ENCODE results near the gene JADE1.

Gene JADE1

GRCh38 chr4:128810331-128810870, 901 bp downstream of the JADE1 start:
- peak in 2 of 3 experiments; percentile 3 to 5 for DNase-seq (ENCODE audit: low read depth in 2 of 3, low spot score in 2 of 3)

DNA sequence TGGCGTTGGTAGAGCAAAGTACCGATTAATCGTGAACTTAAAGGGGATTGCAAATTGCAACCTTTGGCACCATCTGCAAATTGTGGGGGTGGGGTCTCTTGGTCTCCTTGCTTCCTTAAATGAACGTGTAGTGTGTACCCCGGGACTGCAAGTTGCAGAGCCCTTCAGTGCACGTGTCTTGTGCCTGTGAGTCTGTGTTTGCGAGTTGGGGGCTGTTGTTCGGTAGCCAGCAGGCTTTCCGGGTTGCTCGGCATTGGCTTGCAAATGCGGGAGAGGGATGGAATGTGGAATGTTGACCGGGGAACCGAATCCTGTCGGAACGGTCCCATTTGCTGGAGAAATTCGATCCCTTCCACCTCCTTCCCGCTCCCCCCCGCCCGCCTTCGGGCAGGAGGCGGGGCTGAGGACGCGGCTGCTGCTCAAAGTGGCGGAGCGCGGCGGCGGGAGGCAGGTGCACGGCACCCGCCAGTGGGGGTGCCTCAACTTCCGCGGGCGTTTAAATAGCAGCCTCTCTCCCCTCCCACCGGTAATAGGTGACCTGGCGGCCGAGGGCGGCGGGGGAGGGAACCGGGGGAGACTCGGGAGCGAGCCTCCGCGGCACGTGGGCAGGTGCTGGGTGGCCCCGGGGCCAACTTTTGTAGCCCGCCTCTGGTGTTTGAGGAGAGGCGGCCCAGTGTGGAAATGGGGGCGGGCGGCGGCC, 1.5 kb downstream of the JADE1 start:
- peak; percentile 51 to 59 (median 57) for DNase-seq (ENCODE audit: low read depth in 2 of 3, low spot score in 2 of 3)

DNA sequence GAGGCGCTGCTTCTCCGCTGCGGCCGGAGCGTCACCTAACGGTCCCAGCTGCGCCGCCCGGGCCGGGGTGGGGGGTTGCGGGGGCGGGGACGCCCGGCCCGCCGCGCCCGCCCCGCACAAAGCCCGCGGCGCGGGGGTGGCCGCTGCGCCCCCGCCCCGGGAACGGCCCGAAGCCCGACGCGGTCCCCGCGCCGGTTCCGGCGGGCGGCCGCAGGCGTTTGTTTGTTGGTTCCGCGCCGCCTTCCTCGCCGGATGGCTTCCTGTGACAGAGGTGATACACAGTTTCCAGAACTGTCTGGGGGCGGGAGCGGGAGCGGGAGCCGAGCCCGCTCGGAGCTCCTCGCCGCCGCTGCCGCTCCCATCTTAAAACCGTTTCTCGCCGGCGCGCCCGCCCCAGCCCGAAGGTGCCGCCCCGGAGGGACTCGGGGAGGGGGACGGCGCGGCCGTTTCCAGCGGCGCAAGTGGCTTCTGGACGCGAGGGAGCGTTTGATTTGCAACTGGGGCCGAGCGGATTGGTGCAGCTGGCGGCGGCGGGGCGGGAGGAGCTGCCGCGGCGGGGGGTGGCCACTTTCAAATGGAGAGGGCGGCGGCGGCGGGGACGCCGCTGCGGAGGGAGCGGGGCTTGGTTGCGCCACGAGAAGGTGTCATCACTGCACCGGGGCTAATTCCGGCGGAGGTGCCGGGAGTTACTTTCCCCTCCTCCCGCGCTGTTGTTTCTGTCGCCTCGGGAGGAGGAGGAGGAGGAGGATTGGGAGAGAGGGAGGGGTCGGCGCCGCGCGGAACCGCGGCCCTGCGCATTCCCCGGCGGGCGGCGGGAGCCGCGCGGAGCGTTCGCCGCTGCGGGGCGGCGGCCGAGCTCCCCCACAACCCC, 2.3 kb downstream of the JADE1 start:
- DNase-seq (ENCODE audit: low read depth in 2 of 3, low spot score in 2 of 3), result peak; percentile 61 to 70 (median 67)

GRCh38 chr4:128812442-128813235, 3.1 kb downstream of the JADE1 start:
- peak in 1 of 3 experiments; percentile 17 for DNase-seq (ENCODE audit: low read depth in 2 of 3, low spot score in 2 of 3)

- DNase-seq (ENCODE audit: low read depth in 2 of 3, low spot score in 2 of 3), result no peak
Measured at GRCh38 chr4:128813965-128814364, 4.5 kb downstream of the JADE1 start.

- DNase-seq (ENCODE audit: low read depth in 2 of 3, low spot score in 2 of 3), result no peak
Measured at GRCh38 chr4:128818442-128818841, 8.9 kb downstream of the JADE1 start.

- no peak for DNase-seq (ENCODE audit: low read depth in 2 of 3, low spot score in 2 of 3)
Measured at GRCh38 chr4:128819082-128819742, 9.7 kb downstream of the JADE1 start.

GRCh38 chr4:128820671-128821070, 11.2 kb downstream of the JADE1 start:
- no peak for DNase-seq (ENCODE audit: low read depth in 2 of 3, low spot score in 2 of 3)

- DNase-seq (ENCODE audit: low read depth in 2 of 3, low spot score in 2 of 3), result no peak
Measured at GRCh38 chr4:128821151-128821550, 11.7 kb downstream of the JADE1 start.

DNA sequence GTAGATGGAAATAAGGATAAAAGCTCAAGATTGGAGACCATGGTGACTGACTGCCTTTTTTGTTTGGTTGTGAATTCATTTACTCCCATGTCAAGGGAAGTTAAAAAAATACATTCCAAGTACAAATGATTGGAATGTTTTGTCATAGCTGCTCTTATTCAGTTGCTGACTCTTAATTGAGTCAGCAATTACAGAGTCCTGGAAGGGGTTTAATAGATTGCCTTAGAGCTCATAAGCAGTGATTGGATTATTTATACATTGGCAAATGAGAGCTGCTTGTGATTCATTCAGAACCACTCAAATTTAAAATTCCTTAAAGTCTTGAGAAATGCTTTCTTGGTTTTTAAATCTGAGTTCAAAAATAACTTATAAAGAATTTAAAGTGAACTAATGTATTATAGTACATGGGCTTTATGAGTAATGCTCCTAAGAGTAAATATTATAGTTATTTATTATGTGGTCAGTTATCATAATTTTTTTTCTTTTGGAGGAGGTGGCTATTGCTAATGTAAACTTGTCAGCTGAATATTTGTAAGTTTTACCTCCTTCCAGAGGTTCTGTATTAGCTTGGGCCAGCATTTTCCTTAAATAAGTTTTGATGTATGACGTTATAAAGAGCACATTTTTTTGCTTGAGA, 13.6 kb downstream of the JADE1 start:
- no peak for DNase-seq (ENCODE audit: low read depth in 2 of 3, low spot score in 2 of 3)

DNA sequence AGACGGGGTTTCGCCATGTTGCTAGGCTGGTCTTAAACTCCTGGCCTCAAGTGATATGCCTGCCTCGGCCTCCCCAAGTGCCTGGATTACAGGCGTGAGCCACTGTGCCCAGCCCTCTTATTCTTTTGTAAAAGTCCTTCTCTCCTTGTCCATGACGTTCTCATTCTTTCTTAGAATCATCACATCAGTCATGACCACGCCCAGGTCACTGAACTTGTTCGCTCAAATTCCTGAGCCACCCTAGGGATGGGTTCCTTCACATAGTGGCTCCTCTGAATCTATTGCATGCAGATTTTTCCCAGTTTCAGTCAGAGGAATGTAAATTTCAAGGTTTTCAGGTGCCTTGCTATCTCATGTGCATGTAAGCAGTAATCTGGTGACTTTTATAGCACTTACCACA, 15.7 kb downstream of the JADE1 start:
- DNase-seq (ENCODE audit: low read depth in 2 of 3, low spot score in 2 of 3), result no peak

DNA sequence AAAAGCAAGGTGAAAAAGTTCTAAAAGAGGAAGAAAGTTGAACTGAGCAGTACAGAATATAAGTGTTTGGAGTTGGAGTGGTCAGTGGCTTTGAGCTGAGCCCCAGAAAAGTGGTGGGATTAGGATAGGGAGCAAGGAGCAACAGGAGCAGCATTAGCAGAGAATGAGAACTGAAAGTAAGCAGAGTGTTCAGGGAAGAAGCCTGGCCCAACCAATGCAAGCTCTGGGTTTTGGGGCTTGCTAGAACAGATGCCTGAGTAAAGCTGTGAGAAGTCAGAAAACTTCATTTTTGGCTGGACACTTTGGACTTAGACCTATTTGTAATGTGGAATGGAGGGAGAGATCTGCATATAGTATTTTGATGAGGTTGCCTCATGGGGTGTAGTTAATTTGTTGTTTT, 17.8 kb downstream of the JADE1 start:
- no peak for DNase-seq (ENCODE audit: low read depth in 2 of 3, low spot score in 2 of 3)

DNA sequence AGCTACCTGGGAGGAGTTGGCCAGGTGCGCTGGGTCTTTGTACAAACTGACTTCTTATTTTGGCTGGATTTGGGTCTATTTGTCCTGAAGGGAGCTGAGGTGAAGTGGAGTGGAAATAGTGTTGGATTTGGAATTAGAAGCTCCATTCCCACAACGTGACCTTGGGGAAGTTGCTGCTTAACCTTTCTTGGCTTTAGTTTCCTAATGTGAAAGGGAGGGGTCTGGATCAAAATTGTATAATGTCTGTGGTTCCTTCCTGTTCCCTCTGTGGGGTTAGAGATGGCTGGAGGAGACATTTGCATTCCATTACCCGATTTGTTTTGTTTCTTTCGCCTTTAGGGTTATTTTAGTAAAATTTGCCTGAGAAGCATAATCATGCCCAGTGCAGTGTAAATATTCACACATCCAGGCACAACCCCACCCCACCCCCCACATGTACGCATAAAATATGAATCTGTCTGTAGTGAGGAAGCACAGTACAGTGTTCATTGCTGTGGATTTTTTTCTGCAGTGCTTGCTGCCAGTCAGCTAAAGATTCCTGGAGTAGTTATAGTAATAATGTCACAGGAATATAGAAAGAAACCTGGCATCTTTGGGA, 21.5 kb downstream of the JADE1 start:
- DNase-seq (ENCODE audit: low read depth in 2 of 3, low spot score in 2 of 3), result no peak

DNA sequence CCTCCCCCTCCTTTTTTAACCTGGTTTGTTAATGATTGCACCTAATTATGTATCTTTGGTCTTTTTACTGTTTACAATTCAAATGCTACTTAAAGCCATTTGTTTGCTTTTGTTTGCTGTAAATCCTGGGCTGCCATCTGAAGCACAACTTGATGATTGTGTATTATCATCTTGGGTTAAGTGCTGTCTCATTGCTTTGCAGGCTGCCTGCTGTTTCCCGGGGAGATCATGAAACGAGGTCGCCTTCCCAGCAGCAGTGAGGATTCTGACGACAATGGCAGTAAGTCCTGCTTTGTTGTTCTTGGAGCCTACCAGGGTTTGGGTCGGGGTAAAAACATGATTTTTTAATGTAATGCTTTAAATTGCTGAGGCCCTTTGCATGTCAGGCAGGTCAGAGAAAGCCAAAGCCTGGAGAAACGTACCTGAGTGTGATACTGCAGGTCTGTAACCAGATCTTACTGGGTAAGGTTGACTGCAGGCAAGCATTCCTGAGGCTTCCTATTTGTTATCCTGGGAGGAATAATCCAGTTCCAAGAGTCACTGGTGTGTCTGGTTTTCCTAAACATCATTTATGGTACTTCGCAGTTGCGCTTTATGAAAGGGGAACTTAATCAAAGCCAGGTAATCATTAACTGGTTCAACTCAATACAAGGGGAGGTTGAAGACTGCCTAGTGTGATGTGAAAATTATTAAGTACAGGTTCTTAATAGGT, 22.2 kb downstream of the JADE1 start:
- DNase-seq (ENCODE audit: low read depth in 2 of 3, low spot score in 2 of 3), result no peak

DNA sequence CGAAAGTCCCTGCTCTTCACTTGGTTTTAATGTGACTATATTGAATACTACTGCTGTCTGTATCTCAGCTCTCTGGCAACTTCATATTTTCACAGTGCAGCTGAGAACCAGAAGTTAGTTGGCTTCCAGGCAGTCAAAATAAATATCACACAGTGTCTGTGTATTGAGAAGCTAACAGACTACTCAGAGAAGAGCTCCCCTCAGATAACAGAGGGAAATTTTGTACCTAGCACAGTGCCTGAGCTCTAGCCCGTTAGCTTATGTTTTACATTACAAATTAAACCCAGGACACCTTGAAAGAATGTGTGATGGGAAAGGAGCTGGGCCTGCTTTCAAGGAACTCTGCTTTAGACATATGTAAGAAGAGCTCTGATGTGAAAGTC, 22.7 kb downstream of the JADE1 start:
- DNase-seq (ENCODE audit: low read depth in 2 of 3, low spot score in 2 of 3), result no peak

DNA sequence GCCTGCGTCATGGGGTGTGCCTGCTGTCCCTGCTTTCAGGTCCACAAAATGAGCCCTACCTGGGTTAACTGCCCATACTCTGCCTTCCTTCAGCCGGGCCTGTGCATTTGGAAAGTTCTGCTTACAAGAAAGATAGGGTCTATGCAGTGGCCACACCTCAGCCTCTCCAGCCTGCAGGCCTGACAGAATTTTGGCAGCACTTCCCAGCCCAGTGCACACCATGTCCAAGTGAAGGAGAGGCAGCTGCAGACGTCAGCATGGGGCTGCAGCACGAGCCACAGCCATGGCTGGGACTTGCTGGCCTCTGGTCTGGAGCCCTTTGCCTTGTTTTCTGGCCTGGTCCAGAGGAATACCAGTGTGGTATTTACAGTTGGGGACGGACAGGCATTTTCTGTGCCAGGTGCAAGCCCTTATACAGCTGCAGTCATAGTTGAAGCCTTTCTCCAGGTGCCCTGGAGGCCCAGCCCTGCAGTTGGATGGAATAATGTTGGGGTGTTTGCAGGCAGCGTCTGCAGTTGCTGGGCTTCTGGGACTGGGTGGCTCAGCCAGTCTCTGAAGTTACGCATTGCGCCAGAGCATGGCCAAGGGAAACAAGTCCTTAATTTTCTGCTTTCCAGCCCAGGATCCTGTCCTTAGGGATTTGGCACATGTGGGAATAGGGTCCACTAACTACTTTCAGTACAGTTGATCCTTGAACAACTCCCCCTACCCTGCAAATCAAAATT, 26.2 kb downstream of the JADE1 start:
- DNase-seq (ENCODE audit: low read depth in 2 of 3, low spot score in 2 of 3), result no peak

GRCh38 chr4:128837198-128837597, 27.7 kb downstream of the JADE1 start:
- DNase-seq (ENCODE audit: low read depth in 2 of 3, low spot score in 2 of 3), result no peak

DNA sequence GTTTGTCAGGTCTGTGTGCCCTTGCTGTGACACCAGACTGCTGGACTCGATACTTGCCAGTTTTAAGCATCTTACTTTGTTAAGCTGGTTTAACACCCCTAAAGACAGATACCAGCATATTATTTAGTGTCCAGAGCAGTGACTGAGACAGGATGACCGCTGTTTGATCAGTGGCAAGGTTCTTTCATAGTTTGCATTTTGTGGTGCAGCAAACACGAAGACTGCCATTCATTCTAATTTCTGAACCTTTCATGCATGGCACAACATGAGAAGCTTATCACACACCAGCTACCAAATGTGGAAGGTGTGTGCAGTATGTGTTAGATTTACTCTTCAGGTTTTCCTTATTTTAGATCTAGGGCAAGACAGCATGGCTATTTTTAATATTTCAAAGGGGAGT, 28.2 kb downstream of the JADE1 start:
- DNase-seq (ENCODE audit: low read depth in 2 of 3, low spot score in 2 of 3), result no peak
